GM19455 (cell line): ENCODE measurements around the gene PGRMC1.
"Not testable (repeated sequence)": the region's sequence is repeated elsewhere in the genome, so short reads cannot be mapped to it uniquely, and the experiment has no call there.

Experiments used
- ATAC-seq: cut with Tn5 transposase; IDR thresholded peaks from one replicate; pipeline ENCODE4 v1.9.1; 2021; ENCODE audit not compliant: unreplicated experiment

The PGRMC1 gene

DNA sequence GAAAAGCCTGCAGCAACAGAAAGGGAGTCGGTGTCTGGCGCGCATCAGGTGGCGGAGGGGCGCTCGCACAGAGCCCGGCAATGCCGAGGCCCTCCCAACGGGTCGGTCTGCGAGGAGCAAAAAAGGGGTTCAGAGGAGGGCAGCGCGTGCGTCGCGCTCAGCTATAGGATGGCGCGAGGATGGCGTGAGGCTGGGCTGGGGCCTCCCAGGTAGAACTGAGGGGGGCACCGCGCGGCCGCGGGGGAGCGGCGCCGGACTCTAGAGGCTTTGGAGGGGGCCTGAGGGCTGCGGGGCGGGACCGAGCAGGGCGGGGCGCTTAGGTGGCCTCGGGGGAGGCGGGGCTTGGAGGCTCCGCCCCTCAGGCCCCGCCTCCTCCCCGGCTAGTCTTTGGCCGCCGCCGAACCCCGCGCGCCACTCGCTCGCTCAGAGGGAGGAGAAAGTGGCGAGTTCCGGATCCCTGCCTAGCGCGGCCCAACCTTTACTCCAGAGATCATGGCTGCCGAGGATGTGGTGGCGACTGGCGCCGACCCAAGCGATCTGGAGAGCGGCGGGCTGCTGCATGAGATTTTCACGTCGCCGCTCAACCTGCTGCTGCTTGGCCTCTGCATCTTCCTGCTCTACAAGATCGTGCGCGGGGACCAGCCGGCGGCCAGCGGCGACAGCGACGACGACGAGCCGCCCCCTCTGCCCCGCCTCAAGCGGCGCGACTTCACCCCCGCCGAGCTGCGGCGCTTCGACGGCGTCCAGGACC, at the start of gene PGRMC1:
Gene PGRMC1, plus strand, starts transcription at position 414 of the 751 bp plus-strand sequence. Its CDS starts 79 bp downstream, at position 493.
- peak; percentile 93 for ATAC-seq

DNA sequence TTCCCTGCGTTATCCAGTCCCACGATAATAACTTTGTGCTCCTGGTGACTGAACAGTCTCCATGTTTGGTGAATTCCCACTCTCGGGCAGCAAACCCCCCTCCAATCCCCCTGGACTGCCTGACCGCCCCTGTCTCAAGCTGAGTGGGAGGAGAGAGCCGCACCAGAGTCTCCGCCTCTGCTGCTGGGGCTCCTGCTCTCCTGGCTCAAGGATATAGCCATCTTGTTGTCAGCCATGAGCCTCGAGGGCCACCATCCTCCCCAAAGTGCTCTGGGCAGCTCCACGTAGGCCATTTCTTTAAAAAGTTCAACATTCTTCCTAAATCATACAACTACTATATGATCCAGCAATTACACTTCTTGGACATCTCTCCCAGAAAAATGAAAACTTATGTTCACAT, 49.3 kb upstream of the PGRMC1 start:
- ATAC-seq: no peak

DNA sequence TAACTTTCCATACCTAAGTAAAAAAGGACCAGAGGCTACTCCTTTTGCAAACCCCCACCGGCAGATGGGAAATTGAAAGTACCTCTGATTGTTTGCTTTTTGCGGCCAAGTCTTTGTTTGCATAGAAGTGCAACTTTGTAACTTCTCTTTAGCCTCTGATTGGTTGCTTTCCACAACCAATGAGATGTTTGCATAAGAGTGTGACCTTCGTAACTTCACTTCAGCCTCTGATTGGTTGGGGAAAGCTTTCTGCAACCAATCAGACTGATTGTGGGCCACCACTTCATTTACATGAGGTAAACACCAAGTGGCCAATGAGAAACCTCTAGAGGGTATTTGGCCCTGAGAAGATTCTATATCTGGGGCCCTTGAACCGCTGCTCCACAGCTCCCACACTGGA, 48.8 kb upstream of the PGRMC1 start:
- ATAC-seq: no peak

DNA sequence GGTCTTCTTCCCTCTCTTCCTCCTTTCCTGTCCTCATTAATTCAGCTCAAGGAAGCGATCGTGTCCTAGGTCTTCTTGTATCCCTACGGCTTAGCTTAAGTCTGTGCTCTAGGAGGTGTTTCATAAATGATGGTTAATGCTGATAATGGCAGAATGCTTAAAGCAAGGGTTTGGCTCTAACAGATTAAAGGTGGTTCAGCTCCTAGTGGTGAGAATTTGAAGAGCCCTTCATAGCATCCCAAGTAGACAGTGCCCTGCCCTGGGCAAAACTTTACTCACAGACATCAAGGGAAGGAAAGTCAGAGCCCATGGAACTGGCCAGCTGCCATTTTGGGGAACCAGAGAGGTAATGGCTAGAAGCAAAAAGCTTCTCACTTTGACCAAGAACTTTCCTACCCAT, 47.0 kb upstream of the PGRMC1 start:
- no peak for ATAC-seq

DNA sequence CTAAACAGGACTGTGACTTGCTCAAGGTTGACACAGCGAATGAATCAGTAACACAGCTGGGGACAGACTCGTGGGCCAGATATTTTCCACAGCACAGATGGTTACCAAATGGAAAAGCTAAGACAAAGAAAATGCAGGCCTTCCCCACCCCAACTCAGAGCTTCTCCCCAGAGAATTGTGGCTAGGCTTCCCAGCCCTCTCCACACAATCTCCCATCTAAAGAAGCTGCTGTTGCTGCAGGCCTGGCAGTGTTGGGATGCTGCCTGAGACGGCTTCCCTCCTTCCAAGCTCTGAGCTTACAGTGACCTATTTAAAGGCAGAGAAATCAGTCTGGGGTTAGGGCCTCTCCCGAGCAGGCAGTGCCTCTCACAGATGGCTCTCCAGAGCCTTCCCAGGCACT, 46.5 kb upstream of the PGRMC1 start:
- ATAC-seq: no peak

DNA sequence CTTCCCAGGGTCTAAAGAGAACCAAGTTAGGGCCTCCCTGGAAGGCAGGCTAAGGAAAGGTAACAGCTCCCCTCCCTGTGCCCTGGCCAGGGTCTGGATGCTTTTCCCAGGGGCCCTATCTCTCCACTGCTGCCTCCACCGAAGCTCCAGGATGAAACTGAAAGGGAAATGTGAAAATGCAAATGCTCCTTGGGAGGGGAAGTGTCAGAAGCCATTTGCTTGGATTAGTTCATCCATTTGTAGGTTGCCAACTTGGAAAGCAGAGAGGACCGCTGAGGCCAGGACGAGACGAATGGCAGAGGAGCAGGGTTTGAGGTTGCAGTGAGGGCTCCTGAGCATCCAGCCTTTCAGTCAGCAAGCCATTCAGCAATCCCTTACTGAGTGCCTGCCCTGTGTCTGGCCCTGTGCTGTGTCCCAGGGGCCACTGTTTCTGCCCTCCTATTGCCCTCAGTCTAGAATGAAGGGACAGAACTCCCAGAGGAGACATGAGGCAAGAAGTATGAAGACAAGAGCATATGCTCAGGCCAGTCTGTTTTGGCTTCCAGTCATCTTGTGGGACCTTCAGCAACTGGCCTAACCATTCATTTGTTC, 45.9 kb upstream of the PGRMC1 start:
- ATAC-seq: no peak

DNA sequence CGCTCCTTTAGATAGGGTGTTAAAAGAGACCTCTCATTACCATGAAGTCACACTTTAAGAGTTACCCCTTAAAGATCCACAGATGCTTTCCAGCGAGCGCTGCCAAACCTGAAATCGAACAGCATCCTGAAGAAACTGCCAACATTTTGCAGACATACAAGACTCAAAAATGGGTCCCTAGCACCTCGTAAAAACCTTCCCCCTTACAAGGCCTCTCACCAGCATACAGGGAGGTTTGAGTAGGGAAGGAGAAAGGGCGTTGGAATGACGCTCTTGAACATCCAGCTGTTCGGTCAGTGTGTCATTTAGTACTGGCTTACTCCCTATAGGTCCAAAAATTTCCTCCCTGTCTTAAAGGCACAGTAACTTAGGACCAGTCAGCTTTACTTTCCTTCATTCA, 45.3 kb upstream of the PGRMC1 start:
- no peak for ATAC-seq

DNA sequence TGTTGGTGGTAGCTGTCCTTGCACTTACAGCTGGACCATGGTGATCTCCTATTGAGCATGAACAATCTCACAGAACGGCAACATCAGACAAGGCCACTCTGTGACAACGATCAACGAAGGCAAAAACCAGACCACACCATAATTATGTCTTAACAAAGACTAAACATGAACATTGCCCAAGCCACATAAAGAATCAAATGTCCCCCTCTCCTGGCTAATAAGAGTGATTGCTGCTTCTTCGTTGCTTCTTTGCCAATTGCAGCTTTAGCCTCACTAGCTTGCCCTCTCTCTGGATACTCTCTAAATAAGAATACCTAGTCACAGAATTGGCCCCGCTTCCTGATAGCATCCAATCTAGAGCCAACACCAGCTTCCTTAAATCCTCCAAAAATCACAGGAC, 41.5 kb upstream of the PGRMC1 start:
- ATAC-seq: no peak

DNA sequence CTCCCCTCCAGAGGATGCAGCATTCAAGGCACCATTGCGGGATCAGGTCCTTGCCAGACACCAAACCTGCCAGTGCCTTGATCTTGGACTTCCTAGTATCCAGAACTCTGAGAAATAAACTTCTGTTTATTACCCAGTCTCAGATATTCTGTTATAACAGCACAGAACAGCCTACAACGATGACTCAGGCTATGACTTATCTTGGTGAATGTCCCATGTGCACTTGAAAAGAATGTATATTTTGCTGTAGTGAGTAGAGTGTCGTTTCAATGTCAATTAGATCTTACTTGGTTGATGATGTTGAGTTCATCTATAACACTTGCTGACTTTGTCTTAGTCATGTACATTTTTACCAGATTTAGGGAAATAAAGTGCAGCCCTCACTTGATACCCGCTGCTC, 34.5 kb upstream of the PGRMC1 start:
- no peak for ATAC-seq

DNA sequence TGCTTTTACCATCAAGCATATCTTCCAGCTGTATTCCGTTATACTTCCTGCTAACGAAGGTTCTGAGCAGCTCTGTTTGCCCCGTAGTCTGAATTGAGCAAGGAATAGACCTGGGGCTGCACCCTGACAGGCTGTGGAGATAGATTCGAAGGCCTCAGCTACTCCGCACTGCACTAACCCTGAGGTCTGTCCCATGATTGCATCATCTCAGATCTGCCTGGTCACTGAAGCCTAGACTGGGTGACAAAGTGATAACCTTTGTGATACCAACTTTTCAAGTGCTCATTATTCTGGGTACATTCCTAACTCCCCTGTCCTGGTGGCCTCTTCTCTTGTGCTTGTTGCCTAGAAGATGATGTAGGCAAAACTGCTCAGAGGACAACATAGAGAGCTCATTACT, 29.9 kb upstream of the PGRMC1 start:
- no peak for ATAC-seq

DNA sequence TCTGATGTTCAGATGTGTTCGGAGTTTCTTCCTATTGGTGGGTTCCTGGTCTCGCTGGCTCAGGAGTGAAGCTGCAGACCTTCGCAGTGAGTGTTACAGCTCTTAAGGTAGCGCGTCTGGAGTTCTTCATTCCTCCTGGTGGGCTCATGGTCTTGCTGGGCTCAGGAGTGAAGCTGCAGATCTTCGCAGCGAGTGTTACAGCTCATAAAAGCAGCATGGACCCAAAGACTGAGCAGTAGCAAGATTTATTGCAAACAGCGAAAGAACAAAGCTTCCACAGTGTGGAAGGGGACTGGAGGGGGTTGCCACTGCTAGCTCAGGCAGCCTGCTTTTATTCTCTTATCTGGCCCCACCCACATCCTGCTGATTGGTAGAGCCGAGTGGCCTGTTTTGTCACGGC, 28.6 kb upstream of the PGRMC1 start:
- not testable (repeated sequence) for ATAC-seq

DNA sequence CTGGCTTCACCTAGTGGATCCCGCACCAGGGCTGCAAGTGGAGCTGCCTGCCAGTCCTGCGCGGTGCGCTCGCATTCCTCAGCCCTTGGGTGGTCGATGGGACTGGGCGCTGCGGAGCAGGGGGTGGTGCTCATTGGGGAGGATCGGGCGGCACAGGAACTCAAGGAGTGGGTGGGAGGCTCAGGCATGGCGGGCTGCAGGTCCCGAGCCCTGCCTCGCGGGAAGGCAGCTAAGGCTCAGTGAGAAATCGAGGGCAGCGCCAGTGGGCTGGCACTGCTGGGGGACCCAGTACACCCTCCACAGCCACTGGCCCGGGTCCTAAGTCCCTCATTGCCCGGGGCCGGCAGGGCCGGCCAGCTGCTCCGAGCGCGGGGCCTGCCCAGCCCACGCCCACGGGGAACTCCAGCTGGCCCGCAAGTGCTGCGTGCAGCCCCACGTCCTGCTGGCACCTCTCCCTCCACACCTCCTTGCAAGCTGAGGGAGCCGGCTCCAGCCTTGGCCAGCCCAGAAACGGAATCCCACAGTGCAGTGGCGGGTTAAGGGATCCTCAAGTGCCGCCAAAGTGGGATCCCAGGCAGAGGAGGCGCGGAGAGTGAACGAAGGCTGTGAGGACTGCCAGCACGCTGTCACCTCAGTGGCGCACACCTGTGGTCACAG, 27.6 kb upstream of the PGRMC1 start:
- no peak for ATAC-seq

DNA sequence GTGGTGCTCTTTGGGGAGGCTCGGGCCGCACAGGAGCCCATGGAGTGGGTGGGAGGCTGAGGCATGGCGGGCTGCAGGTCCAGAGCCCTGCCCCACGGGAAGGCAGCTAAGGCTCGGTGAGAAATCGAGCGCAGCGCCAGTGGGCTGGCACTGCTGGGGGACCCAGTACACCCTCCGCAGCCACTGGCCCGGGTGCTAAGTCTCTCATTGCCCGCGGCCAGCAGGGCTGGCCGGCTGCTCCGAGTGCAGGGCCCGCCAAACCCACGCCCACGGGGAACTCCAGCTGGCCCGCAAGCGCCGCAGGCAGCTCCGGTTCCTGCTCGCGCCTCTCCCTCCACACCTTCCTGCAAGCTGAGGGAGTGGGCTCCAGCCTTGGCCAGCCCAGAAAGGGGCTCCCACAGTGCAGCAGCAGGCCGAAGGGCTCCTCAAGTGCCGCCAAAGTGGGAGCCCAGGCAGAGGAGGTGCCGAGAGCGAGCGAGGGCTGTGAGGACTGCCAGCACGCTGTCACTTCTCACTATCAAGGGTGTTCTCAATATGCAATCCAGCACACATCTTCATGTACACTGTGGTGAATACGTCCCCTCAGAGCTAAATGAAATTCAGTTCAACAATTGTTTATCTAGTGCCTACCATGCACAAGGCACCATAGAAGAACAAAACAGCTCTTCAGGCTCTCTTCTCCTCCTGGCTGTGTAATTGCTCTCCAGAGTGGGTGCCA, 25.0 kb upstream of the PGRMC1 start:
- not testable (repeated sequence) for ATAC-seq

DNA sequence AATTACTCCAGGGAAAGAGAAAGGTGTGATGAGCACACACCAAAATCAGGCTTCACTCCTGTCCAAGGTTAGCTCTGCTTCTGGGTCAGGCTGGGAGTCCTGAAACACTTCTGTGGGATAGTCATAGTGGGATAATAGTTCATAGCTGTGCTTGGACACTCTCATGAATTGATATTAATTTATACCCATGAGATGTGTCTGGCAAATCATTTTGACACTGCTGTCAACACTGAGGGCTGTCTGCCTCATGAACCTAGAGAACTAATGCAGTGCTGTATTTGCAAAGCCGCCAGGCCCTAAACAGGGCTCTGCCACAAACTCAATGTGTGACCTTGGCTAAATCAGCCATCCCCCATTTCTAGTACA, 24.5 kb upstream of the PGRMC1 start:
- no peak for ATAC-seq

DNA sequence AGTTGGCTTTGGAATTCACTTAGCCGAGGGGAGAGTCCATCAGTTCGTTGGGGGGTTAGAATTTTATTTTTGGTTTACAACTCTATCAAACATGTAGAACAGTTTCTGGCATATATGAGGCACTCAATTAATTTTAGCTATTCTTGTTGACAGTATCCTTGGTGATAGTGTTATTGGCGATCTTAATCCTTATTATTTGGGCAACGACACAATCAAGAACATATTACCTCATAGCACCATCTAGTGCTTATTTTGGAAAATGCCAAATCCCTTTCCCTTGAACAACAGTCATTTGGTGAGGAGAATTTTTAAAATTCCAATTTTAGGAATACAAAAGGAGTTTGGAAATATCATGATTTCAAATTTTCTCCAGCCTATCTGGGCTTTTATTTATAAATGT, 17.9 kb upstream of the PGRMC1 start:
- ATAC-seq: no peak

DNA sequence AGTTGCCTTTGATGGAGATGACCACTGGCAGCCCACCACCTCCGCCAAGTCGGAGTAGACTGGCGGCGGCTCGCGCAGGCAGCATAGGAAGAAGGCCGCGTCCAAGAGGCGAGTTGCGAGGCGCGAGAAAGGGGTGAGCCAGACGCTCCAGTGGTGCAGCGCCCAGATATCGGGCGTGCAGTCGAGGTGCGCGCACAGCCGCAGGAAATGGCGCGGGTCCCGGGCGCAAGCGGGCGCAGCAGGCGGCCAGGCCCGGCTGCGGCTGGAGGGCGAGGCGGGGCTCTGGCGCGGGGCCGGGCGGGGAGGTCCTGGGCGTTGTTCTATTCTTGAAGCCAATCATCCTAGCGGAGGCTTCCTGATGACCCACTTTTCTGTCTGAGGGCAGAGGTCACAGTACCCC, 13.2 kb upstream of the PGRMC1 start:
- no peak for ATAC-seq

DNA sequence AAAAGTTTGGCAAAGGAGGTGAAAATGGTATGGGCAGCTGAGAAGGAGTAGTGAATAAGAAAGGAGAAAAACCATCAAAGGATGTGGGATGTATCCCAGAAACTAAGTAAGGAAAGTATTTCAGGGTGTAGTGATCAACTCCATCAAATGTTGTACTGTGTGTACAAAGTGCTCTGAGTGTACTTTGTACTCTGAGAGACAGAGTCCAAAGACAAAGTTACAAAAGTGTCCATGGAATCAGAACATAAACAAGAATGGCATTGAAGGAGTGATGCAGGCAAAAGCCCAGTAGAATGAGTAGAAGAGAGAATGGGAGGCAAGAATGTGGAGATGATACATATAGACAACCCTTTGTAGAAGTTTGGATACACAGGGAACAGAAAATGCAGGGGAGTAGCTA, 12.3 kb upstream of the PGRMC1 start:
- no peak for ATAC-seq

DNA sequence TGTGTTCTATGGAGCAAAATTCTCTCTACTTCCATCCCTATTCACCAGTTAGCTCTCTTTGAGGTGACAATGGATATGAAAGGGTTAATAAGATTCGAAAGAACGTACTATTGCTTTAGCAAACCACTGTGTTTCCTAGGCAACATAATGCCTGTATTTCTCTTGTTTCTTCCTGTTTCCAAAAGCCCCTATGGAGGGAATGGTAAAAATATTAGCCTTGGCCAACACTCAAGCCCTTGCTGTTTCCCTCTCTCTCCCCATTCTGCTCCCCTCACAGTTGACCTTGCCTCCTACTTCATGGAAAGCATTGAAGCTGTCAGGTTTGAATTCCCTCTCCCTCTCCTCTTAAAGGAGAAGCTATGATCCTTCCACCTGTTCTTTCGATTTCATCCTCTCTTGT, 9.6 kb upstream of the PGRMC1 start:
- ATAC-seq: no peak

DNA sequence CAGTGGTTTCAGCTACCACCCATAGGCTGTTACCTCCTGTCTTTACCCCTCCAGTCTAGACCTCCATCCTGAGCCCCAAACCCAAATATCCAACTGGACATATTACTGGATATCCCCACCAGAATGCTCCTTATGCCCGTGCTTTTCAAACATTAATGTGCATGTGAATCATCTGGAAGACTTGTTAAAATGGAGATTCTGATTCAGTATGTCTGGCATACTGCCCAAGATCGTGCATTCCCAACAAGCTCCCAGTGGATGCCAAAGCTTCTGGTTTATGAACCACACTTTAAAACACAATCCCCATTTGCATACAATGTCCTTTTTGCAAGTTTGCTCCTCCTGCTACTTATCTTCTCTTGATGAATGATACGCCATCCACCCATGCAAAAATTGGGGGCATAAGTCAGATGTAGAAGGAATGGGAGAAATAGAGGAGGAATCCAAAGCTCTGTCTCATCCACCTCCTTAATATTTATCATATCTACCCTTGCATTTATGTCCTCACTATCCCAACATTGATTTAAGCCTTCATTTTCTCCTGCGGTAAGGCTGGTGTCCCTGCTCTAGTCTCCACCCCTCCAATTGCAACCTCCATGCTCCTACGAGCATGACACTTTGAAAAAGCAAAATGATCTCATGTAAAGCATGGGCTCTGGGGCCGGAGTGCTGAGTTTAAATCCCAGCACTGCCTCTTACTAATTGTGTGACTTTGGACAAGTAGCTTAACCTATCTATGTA, 7.4 kb upstream of the PGRMC1 start:
- no peak for ATAC-seq

DNA sequence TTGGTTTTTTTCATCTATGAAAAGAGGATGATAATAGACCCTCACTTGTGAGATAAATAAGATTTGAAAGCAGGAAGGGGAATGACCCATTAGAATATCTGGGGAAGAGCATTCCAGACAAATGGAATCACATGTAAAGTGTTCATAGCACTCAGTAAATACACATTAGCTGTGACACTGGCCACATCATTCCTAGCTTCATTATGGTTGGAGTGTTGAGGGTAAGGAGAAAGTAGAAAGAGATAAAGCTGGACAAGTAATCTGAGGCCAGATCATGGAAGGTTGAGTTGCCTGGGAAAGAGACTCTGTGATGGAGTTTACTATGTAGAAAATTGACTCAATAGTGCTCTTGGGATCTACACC, 6.9 kb upstream of the PGRMC1 start:
- no peak for ATAC-seq

DNA sequence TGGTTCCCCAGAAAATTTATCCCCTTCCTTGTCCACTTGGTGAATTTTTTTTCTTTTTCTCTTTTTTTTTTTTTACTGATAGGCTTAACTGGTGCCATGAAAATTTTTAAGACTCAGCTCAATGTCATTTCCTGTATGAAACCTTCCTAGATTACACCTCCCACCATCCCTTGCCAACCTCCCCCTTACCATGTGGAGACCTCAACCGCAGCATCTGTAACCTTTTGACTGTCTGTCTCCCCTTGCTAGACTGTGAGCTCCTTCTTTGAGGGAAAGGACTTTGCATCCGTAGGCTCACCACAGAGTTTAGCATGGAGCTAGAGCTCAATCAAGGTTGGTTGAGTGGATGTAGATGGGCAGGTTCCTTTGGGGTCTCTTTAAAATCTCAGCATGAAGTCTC, 5.2 kb upstream of the PGRMC1 start:
- no peak for ATAC-seq
